Hepatocyte (in vitro differentiated cells): Measurements from ENCODE around the gene SMARCA2.

ENCODE experiments used
- EZH2 ChIP-seq: fragments of 200-600 bp; sonication (generic); IDR thresholded peaks from 2 replicates; pipeline ENCODE4 v1.6.1; 2016; ENCODE audit warnings: antibody characterized with exemption, mild to moderate bottlenecking, borderline replicate concordance
- EZH2phosphoT487 ChIP-seq: fragments of 200-600 bp; sonication (generic); IDR thresholded peaks from one replicate; pipeline ENCODE4 v1.6.1; 2018; ENCODE audit warnings: antibody characterized with exemption, mild to moderate bottlenecking, low read depth, moderate library complexity; ENCODE audit not compliant: unreplicated experiment, severe bottlenecking
- TF ChIP-seq, protein P1 (sequence below): fragments of 200-600 bp; sonication (generic); IDR thresholded peaks from 2 replicates; pipeline ENCODE4 v1.5.1; 2016; ENCODE audit warnings: antibody characterized with exemption, mild to moderate bottlenecking; ENCODE audit not compliant: poor library complexity

DNA sequence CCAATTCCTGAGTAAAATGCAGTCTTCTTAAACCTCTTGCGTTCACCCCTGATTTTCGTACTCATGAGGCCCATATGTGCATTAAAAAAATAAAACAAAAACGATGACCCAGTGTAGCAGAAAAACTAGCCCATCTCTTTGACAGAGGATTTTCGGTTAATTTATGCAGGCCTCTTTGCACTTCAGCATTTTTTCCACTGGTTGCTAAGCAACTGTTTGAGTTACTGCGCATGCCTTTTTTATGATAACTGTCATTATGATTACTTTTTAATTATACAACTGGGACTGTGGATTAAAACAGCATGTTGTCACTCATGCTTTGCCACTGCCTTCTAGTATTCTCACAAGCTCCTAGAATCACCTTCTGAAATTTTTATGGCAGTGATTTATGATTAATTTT is 165.0 kb downstream of the SMARCA2 start:
- TF ChIP-seq, protein P1, sequence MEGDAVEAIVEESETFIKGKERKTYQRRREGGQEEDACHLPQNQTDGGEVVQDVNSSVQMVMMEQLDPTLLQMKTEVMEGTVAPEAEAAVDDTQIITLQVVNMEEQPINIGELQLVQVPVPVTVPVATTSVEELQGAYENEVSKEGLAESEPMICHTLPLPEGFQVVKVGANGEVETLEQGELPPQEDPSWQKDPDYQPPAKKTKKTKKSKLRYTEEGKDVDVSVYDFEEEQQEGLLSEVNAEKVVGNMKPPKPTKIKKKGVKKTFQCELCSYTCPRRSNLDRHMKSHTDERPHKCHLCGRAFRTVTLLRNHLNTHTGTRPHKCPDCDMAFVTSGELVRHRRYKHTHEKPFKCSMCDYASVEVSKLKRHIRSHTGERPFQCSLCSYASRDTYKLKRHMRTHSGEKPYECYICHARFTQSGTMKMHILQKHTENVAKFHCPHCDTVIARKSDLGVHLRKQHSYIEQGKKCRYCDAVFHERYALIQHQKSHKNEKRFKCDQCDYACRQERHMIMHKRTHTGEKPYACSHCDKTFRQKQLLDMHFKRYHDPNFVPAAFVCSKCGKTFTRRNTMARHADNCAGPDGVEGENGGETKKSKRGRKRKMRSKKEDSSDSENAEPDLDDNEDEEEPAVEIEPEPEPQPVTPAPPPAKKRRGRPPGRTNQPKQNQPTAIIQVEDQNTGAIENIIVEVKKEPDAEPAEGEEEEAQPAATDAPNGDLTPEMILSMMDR: no peak
- TF ChIP-seq EZH2phosphoT487 (no peak), EZH2 (no peak)
